Stimulated activated CD4-positive, alpha-beta T cell treated with anti-CD3 and anti-CD28 coated beads, Interleukin-1b, Interleukin-23, amount 100 ng/mL, for 48 hours (primary cell): ENCODE data around the gene FSHB.

ENCODE experiments used
- DNase-seq: peaks from one replicate; pipeline ENCODE4 v3.0.0-alpha.2; 2020

The FSHB gene

GRCh38 chr11:30270671-30271070 lies 39.9 kb downstream of the FSHB start:
- DNase-seq, result no peak

GRCh38 chr11:30277176-30277575 lies 46.4 kb downstream of the FSHB start:
- no peak for DNase-seq

- no peak for DNase-seq
Measured at GRCh38 chr11:30279796-30280195, 49.0 kb downstream of the FSHB start.

- DNase-seq, result no peak
Measured at GRCh38 chr11:30281476-30282288, 50.9 kb downstream of the FSHB start.

- no peak for DNase-seq
Measured at GRCh38 chr11:30282289-30282631, 51.4 kb downstream of the FSHB start.
